HG02884 (cell line): Measurements from ENCODE around the gene WNT2B.

Experiments
- ATAC-seq: cut with Tn5 transposase; IDR thresholded peaks from one replicate; pipeline ENCODE4 v1.9.1; 2021; ENCODE audit warnings: mild to moderate bottlenecking, moderate library complexity; ENCODE audit not compliant: unreplicated experiment

WNT2B gene

GRCh38 chr1:112565800-112566199 lies 57.0 kb downstream of the WNT2B start:
- no peak for ATAC-seq

GRCh38 chr1:112575154-112575804 lies 66.5 kb downstream of the WNT2B start:
- ATAC-seq = no peak

- ATAC-seq = no peak
These were observed 67.5 kb downstream of the WNT2B start for GRCh38 chr1:112576240-112576639.
